Ascending aorta (tissue), 2 donors: ENCODE results near the gene MEIOB. TPM values are rescaled to one million over a fixed set of nuclear protein-coding genes. Genes with fewer than 3 reads are reported as not detected.
"Not testable (repeated sequence)": the region's sequence is repeated elsewhere in the genome, so short reads cannot be mapped to it uniquely, and the experiment has no call there.

Source experiments
- DNase-seq, 2 donors: peaks; one replicate each; pipeline ENCODE4 v3.0.0-alpha.2; 2019; ENCODE audit warnings: low spot score in 2 of 2
- H3K27ac ChIP-seq, 2 donors: fragments of 200-600 bp; sonication (generic); one replicate each; pipeline ENCODE4 v1.5.1; 2016 to 2017; ENCODE audit warnings: mild to moderate bottlenecking in 1 of 2
- H3K27me3 ChIP-seq: fragments of 200-600 bp; sonication (generic); one replicate; pipeline ENCODE4 v1.5.1; 2017
- H3K36me3 ChIP-seq, 2 donors: fragments of 200-600 bp; sonication (generic); one replicate each; pipeline ENCODE4 v1.5.1; 2016
- H3K4me1 ChIP-seq, 2 donors: fragments of 200-600 bp; sonication (generic); one replicate each; pipeline ENCODE4 v1.5.1; 2016 to 2017; ENCODE audit warnings: mild to moderate bottlenecking in 1 of 2
- H3K4me3 ChIP-seq, 2 donors: fragments of 200-600 bp; sonication (generic); one replicate each; pipeline ENCODE4 v1.5.1; 2016 to 2017; ENCODE audit warnings: mild to moderate bottlenecking in 1 of 2
- H3K9me3 ChIP-seq, 2 donors: fragments of 200-600 bp; sonication (generic); one replicate each; pipeline ENCODE4 v1.5.1; 2016
- CTCF ChIP-seq, 3 experiments: fragments of 200-600 bp in 2 of 3; fragments of 450-650 bp in 1 of 3; sonication (generic) in 2 of 3; IDR thresholded peaks; one replicate each; pipeline ENCODE4 v1.5.1; 2016 to 2019; ENCODE audit warnings: antibody characterized with exemption in 3 of 3, mild to moderate bottlenecking in 1 of 3, moderate library complexity in 1 of 3
- intact Hi-C: fragments of 100-400 bp; cut with DNase I; formaldehyde crosslinking; loops from one replicate; pipeline ENCODE4 v1.15.1; 2023
- total RNA-seq: library from RNA; depleted of rRNA; stranded (reverse); fragments of >200 nt; gene quantifications from one replicate; pipeline ENCODE4 v1.1.0, GENCODE V29; 2016

MEIOB gene
- total RNA-seq, 1 donor from 2014 or later = not detected

DNA sequence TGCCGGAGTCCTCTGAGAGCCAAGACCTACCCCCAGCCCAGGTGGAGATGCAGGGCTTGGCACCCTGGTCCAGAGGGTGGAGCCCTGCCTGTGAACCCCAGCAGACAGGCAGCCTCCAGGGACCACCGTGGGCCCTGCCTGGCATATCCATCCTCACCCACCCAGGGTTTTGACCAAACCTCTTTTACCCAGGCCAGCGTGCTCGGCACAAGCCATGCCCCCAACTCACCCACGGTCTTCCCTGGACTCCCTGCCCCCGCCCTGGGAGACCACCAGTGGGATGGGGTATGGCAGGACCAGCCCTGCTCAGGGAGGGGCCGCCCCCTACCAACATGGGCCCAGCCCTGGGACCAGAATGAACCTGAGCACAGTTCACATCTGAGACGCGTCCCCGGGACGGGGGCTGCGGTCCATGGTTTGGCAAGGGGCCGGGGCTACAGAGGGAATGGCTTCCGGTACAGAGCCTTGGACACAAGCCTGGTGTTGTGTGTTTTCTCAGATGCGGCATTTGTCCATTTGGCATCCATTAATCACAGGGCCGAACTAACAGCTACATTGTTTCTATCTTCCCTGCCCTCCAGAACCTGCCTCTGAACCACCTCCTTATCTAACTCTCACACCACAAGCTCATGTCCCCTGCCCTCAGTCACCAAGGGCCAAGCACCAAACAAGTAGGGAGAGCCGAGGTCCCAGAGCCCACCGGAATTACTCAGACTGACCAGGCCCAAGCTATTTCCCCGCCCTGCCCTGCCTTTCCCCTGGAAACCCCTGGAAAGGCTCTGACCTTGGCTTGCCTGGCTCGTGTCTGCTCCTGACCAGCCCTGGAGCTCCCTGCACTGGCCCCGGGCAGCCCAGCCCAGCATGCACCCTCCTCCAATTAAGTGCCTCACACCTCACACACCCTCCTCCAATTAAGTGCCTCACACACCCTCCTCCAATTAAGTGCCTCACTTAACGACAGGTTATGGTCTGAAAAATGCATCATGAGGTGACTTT is 32.2 kb upstream of the MEIOB start:
- H3K36me3 ChIP-seq = no peaks in the 10 kb centered on the region
- H3K27ac ChIP-seq = no peak overlapping the region
- intact Hi-C loops = no loop called here
- no peak for DNase-seq
- H3K27me3 ChIP-seq = no peaks in the 10 kb centered on the region
- H3K4me1 ChIP-seq = no peaks in the 10 kb centered on the region
- no peak for TF ChIP-seq CTCF (IDR thresholded peaks at IDR 0.05)
- H3K9me3 ChIP-seq = no peaks in the 10 kb centered on the region
- H3K4me3 ChIP-seq = no peak overlapping the region

GRCh38 chr16:1903220-1903574 is 31.2 kb upstream of the MEIOB start:
- H3K9me3 ChIP-seq = no peaks in the 10 kb centered on the region
- no peak overlapping the region for H3K27ac ChIP-seq
- no peaks in the 10 kb centered on the region for H3K4me1 ChIP-seq
- no peaks in the 10 kb centered on the region for H3K36me3 ChIP-seq
- no peak for DNase-seq
- TF ChIP-seq CTCF (IDR thresholded peaks at IDR 0.05) = no peak
- H3K4me3 ChIP-seq = no peak overlapping the region
- intact Hi-C loops = no loop called here
- no peaks in the 10 kb centered on the region for H3K27me3 ChIP-seq

DNA sequence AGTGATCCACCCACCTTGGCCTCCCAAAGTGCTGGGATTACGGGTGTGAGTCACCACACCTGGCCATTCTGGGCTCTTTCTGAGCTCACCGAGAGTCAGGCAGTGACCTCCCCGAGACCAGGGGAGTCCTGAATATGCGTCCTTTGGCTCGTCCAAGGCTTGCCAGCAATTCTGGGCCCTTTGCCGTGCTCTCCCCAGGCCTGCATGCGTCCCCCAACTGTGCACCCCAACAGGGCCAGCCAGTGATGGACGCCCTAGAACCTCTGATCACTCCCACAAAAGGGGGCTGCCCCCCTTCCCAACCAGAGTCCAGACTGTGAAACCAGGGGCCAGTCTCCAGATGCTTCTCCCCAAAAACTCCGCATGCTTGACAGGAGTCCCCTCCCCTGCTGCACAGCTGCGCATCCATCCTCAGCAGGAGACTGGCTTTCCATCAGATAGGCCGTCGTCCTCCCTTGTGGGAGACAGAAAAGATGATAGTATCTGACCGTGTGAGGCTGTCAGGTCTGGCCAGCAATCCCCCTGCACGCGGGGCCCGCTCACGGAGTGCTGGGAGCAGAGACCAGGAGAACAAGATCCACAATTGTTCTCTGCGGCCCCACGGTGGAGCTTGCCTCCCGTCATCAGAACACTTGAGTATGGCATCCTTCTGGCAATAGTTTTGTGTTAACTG is 30.7 kb upstream of the MEIOB start:
- no peaks in the 10 kb centered on the region for H3K4me1 ChIP-seq
- H3K27me3 ChIP-seq = no peaks in the 10 kb centered on the region
- intact Hi-C loops = no loop called here
- no peak overlapping the region for H3K27ac ChIP-seq
- H3K4me3 ChIP-seq = no peak overlapping the region
- no peaks in the 10 kb centered on the region for H3K9me3 ChIP-seq
- no peak for TF ChIP-seq CTCF (IDR thresholded peaks at IDR 0.05)
- H3K36me3 ChIP-seq = no peaks in the 10 kb centered on the region
- no peak for DNase-seq

GRCh38 chr16:1900452-1900774 is 28.4 kb upstream of the MEIOB start:
- no peaks in the 10 kb centered on the region for H3K4me1 ChIP-seq
- no peaks in the 10 kb centered on the region for H3K9me3 ChIP-seq
- DNase-seq = no peak
- H3K27me3 ChIP-seq = no peaks in the 10 kb centered on the region
- no peak for TF ChIP-seq CTCF (IDR thresholded peaks at IDR 0.05)
- H3K4me3 ChIP-seq = no peak overlapping the region
- no peak overlapping the region for H3K27ac ChIP-seq
- intact Hi-C loops = no loop called here
- H3K36me3 ChIP-seq = no peaks in the 10 kb centered on the region

- no peak for DNase-seq
- TF ChIP-seq CTCF (IDR thresholded peaks at IDR 0.05) = no peak
- H3K9me3 ChIP-seq = no peaks in the 10 kb centered on the region
- no peaks in the 10 kb centered on the region for H3K27me3 ChIP-seq
- no peaks in the 10 kb centered on the region for H3K4me1 ChIP-seq
- H3K36me3 ChIP-seq = no peaks in the 10 kb centered on the region
- intact Hi-C loops = no loop called here
- no peak overlapping the region for H3K27ac ChIP-seq
- H3K4me3 ChIP-seq = no peak overlapping the region
Measured at GRCh38 chr16:1899641-1900451, 27.9 kb upstream of the MEIOB start.

DNA sequence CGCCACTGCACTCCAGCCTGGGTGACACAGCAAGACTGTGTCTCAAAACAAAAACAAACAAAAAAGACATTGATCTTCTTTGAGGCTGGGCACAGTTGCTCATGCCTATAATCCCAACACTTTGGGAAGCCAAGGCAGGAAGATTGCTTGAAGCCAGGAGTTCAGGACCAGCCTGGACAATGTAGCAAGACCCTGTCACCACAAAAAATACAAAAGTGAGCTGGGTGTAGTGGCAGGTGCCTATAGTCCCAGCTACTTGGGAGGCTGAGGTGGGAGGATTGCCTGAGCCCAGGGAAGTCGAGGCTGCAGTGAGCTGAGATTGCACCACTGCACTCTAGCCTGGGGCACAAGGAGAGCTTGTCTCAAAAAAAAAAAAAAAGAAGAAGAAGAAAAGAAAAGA is 25.7 kb upstream of the MEIOB start:
- intact Hi-C loops = not testable (repeated sequence)

More for the DNA sequence above, 25.7 kb upstream of the MEIOB start:
- H3K27ac ChIP-seq, H3K4me3 ChIP-seq, DNase-seq, H3K27me3 ChIP-seq, H3K4me1 ChIP-seq, H3K36me3 ChIP-seq, H3K9me3 ChIP-seq: not testable (repeated sequence)
